Measurements from ENCODE around the gene LEMD2. TPM values are rescaled to one million over a fixed set of nuclear protein-coding genes. Genes with fewer than 3 reads are reported as not detected.
A peak's percentile ranks its signal among the peaks of the same experiment; 100 is the strongest.

The LEMD2 gene
- total RNA-seq, 1 donor from 2014 or later, result 23.2 TPM

- ATAC-seq (no peak), DNase-seq (ENCODE audit: missing footprints) (no peak)
- intact Hi-C loops (cut with DNase I), result no loop called here
Observed at GRCh38 chr6:33822575-33823395, 33.9 kb upstream of the LEMD2 start.

GRCh38 chr6:33820784-33821520 lies 32.0 kb upstream of the LEMD2 start:
- intact Hi-C loops (cut with DNase I), result no loop called here
- DNase-seq (ENCODE audit: missing footprints) (no peak), ATAC-seq (no peak)

- ATAC-seq (no peak), DNase-seq (ENCODE audit: missing footprints) (no peak)
- intact Hi-C loops (cut with DNase I), result no loop called here
Observed at GRCh38 chr6:33820243-33820642, 31.3 kb upstream of the LEMD2 start.

- ATAC-seq (no peak), DNase-seq (ENCODE audit: missing footprints) (no peak)
- intact Hi-C loops (cut with DNase I), result no loop called here
Observed at GRCh38 chr6:33819021-33819420, 30.1 kb upstream of the LEMD2 start.

- no peak for ATAC-seq
Observed at GRCh38 chr6:33818293-33818692, 29.4 kb upstream of the LEMD2 start.

GRCh38 chr6:33817489-33817888 lies 28.6 kb upstream of the LEMD2 start:
- intact Hi-C loops (cut with DNase I), result no loop called here
- DNase-seq (ENCODE audit: missing footprints) (no peak), ATAC-seq (no peak)

More at GRCh38 chr6:33818293-33818692, 29.4 kb upstream of the LEMD2 start:
- no peak for DNase-seq (ENCODE audit: missing footprints)
- intact Hi-C loops (cut with DNase I), result no loop called here

- ATAC-seq, result no peak
- intact Hi-C loops (cut with DNase I), result no loop called here
- DNase-seq (ENCODE audit: missing footprints), result no peak
Observed at GRCh38 chr6:33816911-33817310, 28.0 kb upstream of the LEMD2 start.

GRCh38 chr6:33815854-33816253 lies 26.9 kb upstream of the LEMD2 start:
- DNase-seq (ENCODE audit: missing footprints), result no peak
- no peak for ATAC-seq
- intact Hi-C loops (cut with DNase I), result no loop called here

GRCh38 chr6:33813990-33814985 lies 25.4 kb upstream of the LEMD2 start:
- intact Hi-C loops (cut with DNase I), result no loop called here
- DNase-seq (ENCODE audit: missing footprints), result no peak
- no peak for ATAC-seq

GRCh38 chr6:33813246-33813904 lies 24.4 kb upstream of the LEMD2 start:
- intact Hi-C loops (cut with DNase I), result no loop called here
- no peak for DNase-seq (ENCODE audit: missing footprints)
- ATAC-seq, result no peak

GRCh38 chr6:33812669-33813068 lies 23.7 kb upstream of the LEMD2 start:
- ATAC-seq (no peak), DNase-seq (ENCODE audit: missing footprints) (no peak)
- intact Hi-C loops (cut with DNase I), result no loop called here

GRCh38 chr6:33809594-33809993 lies 20.7 kb upstream of the LEMD2 start:
- DNase-seq (ENCODE audit: missing footprints) (no peak), ATAC-seq (no peak)
- intact Hi-C loops (cut with DNase I), result no loop called here

GRCh38 chr6:33808641-33809180 lies 19.8 kb upstream of the LEMD2 start:
- no peak for ATAC-seq
- DNase-seq (ENCODE audit: missing footprints), result no peak
- intact Hi-C loops (cut with DNase I), result no loop called here

GRCh38 chr6:33807606-33808005 lies 18.7 kb upstream of the LEMD2 start:
- no peak for ATAC-seq
- intact Hi-C loops (cut with DNase I), result no loop called here
- DNase-seq (ENCODE audit: missing footprints), result no peak

- no peak for DNase-seq (ENCODE audit: missing footprints)
- no peak for ATAC-seq
- intact Hi-C loops (cut with DNase I), result no loop called here
Observed at GRCh38 chr6:33806841-33807240, 17.9 kb upstream of the LEMD2 start.

GRCh38 chr6:33803571-33804053 lies 14.7 kb upstream of the LEMD2 start, which contains the start of gene MLN:
Gene MLN, minus strand, starts transcription at chr6:33804003. Its CDS starts 2,840 bp downstream, at chr6:33801163.
- intact Hi-C loops (cut with DNase I), result no loop called here
- ATAC-seq (no peak), DNase-seq (ENCODE audit: missing footprints) (no peak)

- intact Hi-C loops (cut with DNase I), result no loop called here
- ATAC-seq (peak; percentile 29), DNase-seq (ENCODE audit: missing footprints) (no peak)
Observed at GRCh38 chr6:33802186-33802958, 13.4 kb upstream of the LEMD2 start.

Data from Right ventricle myocardium inferior (tissue), 1 donor.